Measurements from ENCODE around the gene BCDIN3D.

GRCh38 chr12:49891476-49891875 lies 48.6 kb upstream of the BCDIN3D start:
- TF ChIP-seq, protein P1, sequence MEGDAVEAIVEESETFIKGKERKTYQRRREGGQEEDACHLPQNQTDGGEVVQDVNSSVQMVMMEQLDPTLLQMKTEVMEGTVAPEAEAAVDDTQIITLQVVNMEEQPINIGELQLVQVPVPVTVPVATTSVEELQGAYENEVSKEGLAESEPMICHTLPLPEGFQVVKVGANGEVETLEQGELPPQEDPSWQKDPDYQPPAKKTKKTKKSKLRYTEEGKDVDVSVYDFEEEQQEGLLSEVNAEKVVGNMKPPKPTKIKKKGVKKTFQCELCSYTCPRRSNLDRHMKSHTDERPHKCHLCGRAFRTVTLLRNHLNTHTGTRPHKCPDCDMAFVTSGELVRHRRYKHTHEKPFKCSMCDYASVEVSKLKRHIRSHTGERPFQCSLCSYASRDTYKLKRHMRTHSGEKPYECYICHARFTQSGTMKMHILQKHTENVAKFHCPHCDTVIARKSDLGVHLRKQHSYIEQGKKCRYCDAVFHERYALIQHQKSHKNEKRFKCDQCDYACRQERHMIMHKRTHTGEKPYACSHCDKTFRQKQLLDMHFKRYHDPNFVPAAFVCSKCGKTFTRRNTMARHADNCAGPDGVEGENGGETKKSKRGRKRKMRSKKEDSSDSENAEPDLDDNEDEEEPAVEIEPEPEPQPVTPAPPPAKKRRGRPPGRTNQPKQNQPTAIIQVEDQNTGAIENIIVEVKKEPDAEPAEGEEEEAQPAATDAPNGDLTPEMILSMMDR (IDR thresholded peaks at IDR 0.05; ENCODE audit: extremely low read depth in 1 of 2, insufficient read depth in 1 of 2, low read depth in 1 of 2, low read length in 2 of 2) = no peak
- TF ChIP-seq POLR2AphosphoS5 (IDR thresholded peaks at IDR 0.05; ENCODE audit: insufficient read depth, low read depth, low read length) (no peak), GATA2 (IDR thresholded peaks at IDR 0.05; ENCODE audit: insufficient read depth, insufficient read length, low read depth, low read length) (no peak), POLR2A (IDR thresholded peaks at IDR 0.05; ENCODE audit: low read depth, low read length) (no peak), EZH2 (IDR thresholded peaks at IDR 0.05; ENCODE audit: borderline replicate concordance, low read depth, low read length, severe bottlenecking) (no peak), MYC (IDR thresholded peaks at IDR 0.05; ENCODE audit: low read depth, low read length) (no peak), JUN (IDR thresholded peaks at IDR 0.05; ENCODE audit: borderline replicate concordance, insufficient read depth, insufficient read length, low read depth) (no peak)
